ENCODE results near the gene GRIA3.
A peak's percentile ranks its signal among the peaks of the same experiment; 100 is the strongest.

The GRIA3 gene

DNA sequence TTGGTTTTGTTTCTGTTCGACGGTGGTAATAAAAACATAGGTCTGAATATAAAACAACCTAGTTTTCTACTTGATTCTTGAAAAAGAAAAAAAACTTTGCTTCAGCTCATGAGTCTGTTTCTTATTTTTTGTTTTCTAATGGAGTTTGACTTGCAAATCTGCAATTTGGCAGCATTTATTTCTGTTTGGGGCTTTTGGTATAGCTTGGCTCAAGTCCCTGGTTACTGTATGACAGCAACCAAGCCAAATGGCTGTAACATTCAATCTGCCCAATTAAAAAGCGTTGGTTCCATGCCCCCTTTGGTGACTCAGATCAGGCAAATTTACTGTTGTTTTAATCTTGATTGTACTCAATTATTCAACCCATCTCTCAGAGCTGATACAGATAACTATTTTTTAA lies 263.4 kb downstream of the GRIA3 start:
- Histone ChIP-seq H3K56ac (ENCODE audit: low read length) (no peak overlapping the region), H3K9ac (ENCODE audit: low read length) (no peak overlapping the region), H3K79me1 (ENCODE audit: low read length) (no peaks in the 10 kb centered on the region), H2AK5ac (ENCODE audit: low read length) (no peak overlapping the region), H3K36me3 (ENCODE audit: control insufficient read depth, insufficient read depth, low read length) (no peaks in the 10 kb centered on the region), H3K27ac (ENCODE audit: low read depth, low read length) (no peak overlapping the region), H2BK15ac (replicated peaks; ENCODE audit: low read depth) (no peak overlapping the region), H4K8ac (ENCODE audit: low read depth, low read length) (no peak overlapping the region), H4K5ac (ENCODE audit: low read length) (no peak overlapping the region), H3K4me3 (ENCODE audit: low read length) (no peak overlapping the region), H3K23ac (ENCODE audit: low read length) (no peak overlapping the region), H3K79me2 (ENCODE audit: control insufficient read depth, insufficient read depth, low read length) (no peaks in the 10 kb centered on the region), H3K18ac (ENCODE audit: low read length) (no peak overlapping the region), H3K4me1 (ENCODE audit: control insufficient read depth, low read depth, low read length) (no peaks in the 10 kb centered on the region), H2BK5ac (ENCODE audit: low read length) (no peak overlapping the region), H3K4me2 (ENCODE audit: low read length) (no peak overlapping the region), H3K27me3 (ENCODE audit: insufficient read depth, low read length, poor library complexity) (no peaks in the 10 kb centered on the region), H2BK120ac (ENCODE audit: low read depth, low read length) (no peak overlapping the region), H3K4ac (ENCODE audit: low read depth, low read length) (no peak overlapping the region)
- WGBS (ENCODE audit: extremely low coverage, insufficient coverage, low lambda C conversion rate) = no CpG with 5 or more reads among the region's 3 CpGs
- no peak for DNase-seq

DNA sequence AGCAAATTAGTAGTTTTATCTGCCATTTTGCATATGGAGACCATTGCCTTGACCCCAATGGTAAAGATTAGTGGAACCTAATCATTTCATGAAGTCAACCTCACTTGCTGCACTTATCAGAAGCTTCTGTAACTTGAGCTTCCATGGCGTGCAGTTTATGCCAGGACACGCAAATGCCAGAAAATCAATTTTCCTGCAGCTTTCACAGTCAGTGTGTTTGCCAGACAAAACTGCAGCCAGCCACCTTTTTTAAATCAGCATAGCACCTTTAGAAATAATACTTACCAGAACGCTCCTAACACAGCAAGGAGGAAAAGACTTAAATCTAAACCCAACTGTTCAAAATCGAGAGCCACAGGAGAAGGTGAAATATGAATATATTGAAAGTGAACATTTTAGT lies 265.3 kb downstream of the GRIA3 start:
- H2AK5ac ChIP-seq (ENCODE audit: low read length) = no peak overlapping the region
- H3K79me1 ChIP-seq (ENCODE audit: low read length) = no peaks in the 10 kb centered on the region
- H3K4me1 ChIP-seq (ENCODE audit: control insufficient read depth, low read depth, low read length) = no peaks in the 10 kb centered on the region
- H2BK120ac ChIP-seq (ENCODE audit: low read depth, low read length) = no peak overlapping the region
- no peak overlapping the region for H2BK5ac ChIP-seq (ENCODE audit: low read length)
- no peak overlapping the region for H4K5ac ChIP-seq (ENCODE audit: low read length)
- no peak overlapping the region for H2BK15ac ChIP-seq (replicated peaks; ENCODE audit: low read depth)
- H3K27me3 ChIP-seq (ENCODE audit: insufficient read depth, low read length, poor library complexity) = no peaks in the 10 kb centered on the region
- no CpG with 5 or more reads among the region's 4 CpGs for WGBS (ENCODE audit: extremely low coverage, insufficient coverage, low lambda C conversion rate)
- DNase-seq = no peak
- no peak overlapping the region for H3K27ac ChIP-seq (ENCODE audit: low read depth, low read length)
- no peak overlapping the region for H3K4ac ChIP-seq (ENCODE audit: low read depth, low read length)
- H3K56ac ChIP-seq (ENCODE audit: low read length) = no peak overlapping the region
- no peak overlapping the region for H3K9ac ChIP-seq (ENCODE audit: low read length)
- no peak overlapping the region for H4K8ac ChIP-seq (ENCODE audit: low read depth, low read length)
- no peak overlapping the region for H3K23ac ChIP-seq (ENCODE audit: low read length)
- no peaks in the 10 kb centered on the region for H3K79me2 ChIP-seq (ENCODE audit: control insufficient read depth, insufficient read depth, low read length)
- H3K36me3 ChIP-seq (ENCODE audit: control insufficient read depth, insufficient read depth, low read length) = no peaks in the 10 kb centered on the region
- no peak overlapping the region for H3K18ac ChIP-seq (ENCODE audit: low read length)
- H3K4me3 ChIP-seq (ENCODE audit: low read length) = no peak overlapping the region
- no peak overlapping the region for H3K4me2 ChIP-seq (ENCODE audit: low read length)

DNA sequence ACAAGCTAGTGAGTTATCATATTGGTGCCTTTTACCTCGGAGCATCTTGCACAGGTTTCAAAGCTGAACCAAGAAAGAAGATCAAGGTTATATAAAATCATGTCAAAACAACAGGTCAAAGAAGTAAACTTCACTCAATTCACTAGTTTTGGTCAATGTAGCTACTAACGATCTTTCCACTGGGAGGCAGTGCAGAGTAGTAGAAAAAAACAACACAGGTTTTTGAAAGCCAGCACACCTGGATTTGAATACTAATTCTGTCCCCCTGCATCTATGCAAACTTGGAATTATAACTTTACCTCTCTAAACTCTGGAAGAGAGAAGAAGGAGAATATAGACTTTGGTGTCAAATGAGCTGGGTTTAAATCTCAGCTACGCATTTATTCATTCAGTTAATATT lies 266.1 kb downstream of the GRIA3 start:
- no peak overlapping the region for H3K4me2 ChIP-seq (ENCODE audit: low read length)
- H3K4me1 ChIP-seq (ENCODE audit: control insufficient read depth, low read depth, low read length) = no peaks in the 10 kb centered on the region
- H3K27ac ChIP-seq (ENCODE audit: low read depth, low read length) = no peak overlapping the region
- DNase-seq = peak; percentile 6
- no peak overlapping the region for H3K9ac ChIP-seq (ENCODE audit: low read length)
- no peak overlapping the region for H3K4ac ChIP-seq (ENCODE audit: low read depth, low read length)
- WGBS (ENCODE audit: extremely low coverage, insufficient coverage, low lambda C conversion rate) = no CpG with 5 or more reads among the region's 3 CpGs
- H2BK15ac ChIP-seq (replicated peaks; ENCODE audit: low read depth) = no peak overlapping the region
- no peak overlapping the region for H4K8ac ChIP-seq (ENCODE audit: low read depth, low read length)
- no peak overlapping the region for H3K18ac ChIP-seq (ENCODE audit: low read length)
- no peak overlapping the region for H3K56ac ChIP-seq (ENCODE audit: low read length)
- H3K79me1 ChIP-seq (ENCODE audit: low read length) = no peaks in the 10 kb centered on the region
- H3K23ac ChIP-seq (ENCODE audit: low read length) = no peak overlapping the region
- H3K36me3 ChIP-seq (ENCODE audit: control insufficient read depth, insufficient read depth, low read length) = no peaks in the 10 kb centered on the region
- no peak overlapping the region for H2BK120ac ChIP-seq (ENCODE audit: low read depth, low read length)
- no peaks in the 10 kb centered on the region for H3K79me2 ChIP-seq (ENCODE audit: control insufficient read depth, insufficient read depth, low read length)
- no peak overlapping the region for H2BK5ac ChIP-seq (ENCODE audit: low read length)
- no peak overlapping the region for H2AK5ac ChIP-seq (ENCODE audit: low read length)
- no peak overlapping the region for H3K4me3 ChIP-seq (ENCODE audit: low read length)
- no peaks in the 10 kb centered on the region for H3K27me3 ChIP-seq (ENCODE audit: insufficient read depth, low read length, poor library complexity)
- H4K5ac ChIP-seq (ENCODE audit: low read length) = no peak overlapping the region

DNA sequence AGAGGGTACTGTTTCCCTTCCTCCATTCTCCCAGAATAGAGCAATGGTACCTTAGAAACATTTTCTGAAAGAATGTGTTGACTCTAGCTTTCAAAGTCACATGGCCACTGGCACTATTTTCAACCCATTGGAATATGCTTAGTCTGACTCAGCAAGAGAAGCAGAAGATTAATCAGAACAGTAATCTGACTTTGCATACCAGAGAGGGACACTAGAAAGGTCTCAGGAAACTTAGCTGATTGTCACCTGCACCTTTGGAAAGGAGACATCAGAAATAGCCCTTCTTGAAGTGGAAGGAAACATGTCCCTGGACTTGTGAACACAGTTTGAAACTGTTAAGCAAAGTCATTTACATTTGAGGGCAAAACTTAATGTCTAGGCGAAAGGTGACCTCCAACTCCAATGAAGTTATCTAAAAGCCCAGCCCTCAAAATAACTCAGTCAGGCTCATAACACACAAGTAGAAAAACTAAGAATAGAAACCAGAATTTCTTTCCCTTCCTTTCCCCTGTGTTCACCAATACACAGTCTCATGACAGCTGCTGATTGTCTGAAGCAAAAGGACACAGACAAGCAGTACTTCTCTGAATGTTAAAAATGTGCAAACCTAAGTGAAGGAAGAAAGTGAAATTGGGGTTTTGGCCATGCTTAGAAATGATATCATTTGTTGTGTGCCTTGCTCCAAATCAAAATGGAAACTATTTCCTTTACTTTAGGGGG lies 270.8 kb downstream of the GRIA3 start:
- no peaks in the 10 kb centered on the region for H3K79me2 ChIP-seq (ENCODE audit: control insufficient read depth, insufficient read depth, low read length)
- H2BK5ac ChIP-seq (ENCODE audit: low read length) = no peak overlapping the region
- no peak overlapping the region for H3K4me3 ChIP-seq (ENCODE audit: low read length)
- H4K5ac ChIP-seq (ENCODE audit: low read length) = no peak overlapping the region
- no CpG with 5 or more reads among the region's 1 CpG for WGBS (ENCODE audit: extremely low coverage, insufficient coverage, low lambda C conversion rate)
- no peak overlapping the region for H2AK5ac ChIP-seq (ENCODE audit: low read length)
- no peak overlapping the region for H4K8ac ChIP-seq (ENCODE audit: low read depth, low read length)
- no peak overlapping the region for H3K27ac ChIP-seq (ENCODE audit: low read depth, low read length)
- H2BK15ac ChIP-seq (replicated peaks; ENCODE audit: low read depth) = no peak overlapping the region
- no peak overlapping the region for H3K4me2 ChIP-seq (ENCODE audit: low read length)
- H3K36me3 ChIP-seq (ENCODE audit: control insufficient read depth, insufficient read depth, low read length) = no peaks in the 10 kb centered on the region
- no peak for DNase-seq
- H2BK120ac ChIP-seq (ENCODE audit: low read depth, low read length) = no peak overlapping the region
- no peak overlapping the region for H3K23ac ChIP-seq (ENCODE audit: low read length)
- H3K27me3 ChIP-seq (ENCODE audit: insufficient read depth, low read length, poor library complexity) = no peaks in the 10 kb centered on the region
- H3K9ac ChIP-seq (ENCODE audit: low read length) = no peak overlapping the region
- no peak overlapping the region for H3K56ac ChIP-seq (ENCODE audit: low read length)
- no peak overlapping the region for H3K18ac ChIP-seq (ENCODE audit: low read length)
- no peak overlapping the region for H3K4ac ChIP-seq (ENCODE audit: low read depth, low read length)
- H3K79me1 ChIP-seq (ENCODE audit: low read length) = no peaks in the 10 kb centered on the region
- no peaks in the 10 kb centered on the region for H3K4me1 ChIP-seq (ENCODE audit: control insufficient read depth, low read depth, low read length)

DNA sequence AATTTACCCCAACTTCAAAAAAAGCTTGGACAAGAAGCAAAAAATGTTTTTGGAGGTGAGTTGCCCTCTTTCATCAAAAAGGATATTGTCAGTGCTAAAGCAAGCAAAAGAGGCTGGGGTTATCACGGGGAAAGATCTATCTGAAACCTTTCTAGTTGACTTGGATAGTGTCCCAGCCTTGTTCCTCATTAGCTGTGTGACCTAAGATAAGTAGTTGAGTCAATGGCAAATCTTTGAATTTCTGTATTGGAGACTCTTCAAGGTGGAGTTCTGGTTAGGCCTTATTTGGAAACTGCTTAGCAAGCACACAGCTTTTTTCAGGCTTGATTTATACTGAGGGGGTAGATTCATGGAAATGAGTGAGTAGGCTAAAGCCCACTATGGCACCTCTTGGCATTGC lies 271.6 kb downstream of the GRIA3 start:
- no peak overlapping the region for H3K4me3 ChIP-seq (ENCODE audit: low read length)
- no peak overlapping the region for H3K56ac ChIP-seq (ENCODE audit: low read length)
- no peak overlapping the region for H2BK5ac ChIP-seq (ENCODE audit: low read length)
- H3K18ac ChIP-seq (ENCODE audit: low read length) = no peak overlapping the region
- no peak overlapping the region for H4K8ac ChIP-seq (ENCODE audit: low read depth, low read length)
- no peak for DNase-seq
- H2BK120ac ChIP-seq (ENCODE audit: low read depth, low read length) = no peak overlapping the region
- no peaks in the 10 kb centered on the region for H3K4me1 ChIP-seq (ENCODE audit: control insufficient read depth, low read depth, low read length)
- H3K36me3 ChIP-seq (ENCODE audit: control insufficient read depth, insufficient read depth, low read length) = no peaks in the 10 kb centered on the region
- no peak overlapping the region for H4K5ac ChIP-seq (ENCODE audit: low read length)
- H3K79me2 ChIP-seq (ENCODE audit: control insufficient read depth, insufficient read depth, low read length) = no peaks in the 10 kb centered on the region
- no peak overlapping the region for H2AK5ac ChIP-seq (ENCODE audit: low read length)
- H3K27me3 ChIP-seq (ENCODE audit: insufficient read depth, low read length, poor library complexity) = no peaks in the 10 kb centered on the region
- H3K23ac ChIP-seq (ENCODE audit: low read length) = no peak overlapping the region
- no peak overlapping the region for H2BK15ac ChIP-seq (replicated peaks; ENCODE audit: low read depth)
- no peaks in the 10 kb centered on the region for H3K79me1 ChIP-seq (ENCODE audit: low read length)
- H3K9ac ChIP-seq (ENCODE audit: low read length) = no peak overlapping the region
- H3K4ac ChIP-seq (ENCODE audit: low read depth, low read length) = no peak overlapping the region
- no peak overlapping the region for H3K4me2 ChIP-seq (ENCODE audit: low read length)
- H3K27ac ChIP-seq (ENCODE audit: low read depth, low read length) = no peak overlapping the region
- no CpG with 5 or more reads among the region's 1 CpG for WGBS (ENCODE audit: extremely low coverage, insufficient coverage, low lambda C conversion rate)

DNA sequence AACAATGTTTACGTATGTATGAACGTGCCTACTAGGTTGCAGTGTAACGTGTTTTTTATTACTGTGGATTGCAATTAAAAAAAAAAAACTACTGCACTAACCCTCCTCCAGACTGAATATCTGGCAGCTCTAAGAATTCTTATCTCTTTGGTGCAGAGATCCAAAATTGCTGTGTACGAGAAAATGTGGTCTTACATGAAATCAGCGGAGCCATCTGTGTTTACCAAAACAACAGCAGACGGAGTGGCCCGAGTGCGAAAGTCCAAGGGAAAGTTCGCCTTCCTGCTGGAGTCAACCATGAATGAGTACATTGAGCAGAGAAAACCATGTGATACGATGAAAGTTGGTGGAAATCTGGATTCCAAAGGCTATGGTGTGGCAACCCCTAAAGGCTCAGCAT lies 280.6 kb downstream of the GRIA3 start:
- Histone ChIP-seq H2BK5ac (ENCODE audit: low read length) (no peak overlapping the region), H3K27me3 (ENCODE audit: insufficient read depth, low read length, poor library complexity) (no peaks in the 10 kb centered on the region), H3K4ac (ENCODE audit: low read depth, low read length) (no peak overlapping the region), H3K4me1 (ENCODE audit: control insufficient read depth, low read depth, low read length) (no peaks in the 10 kb centered on the region), H2AK5ac (ENCODE audit: low read length) (no peak overlapping the region), H3K79me2 (ENCODE audit: control insufficient read depth, insufficient read depth, low read length) (no peaks in the 10 kb centered on the region), H4K5ac (ENCODE audit: low read length) (no peak overlapping the region), H2BK120ac (ENCODE audit: low read depth, low read length) (no peak overlapping the region), H3K56ac (ENCODE audit: low read length) (no peak overlapping the region), H3K27ac (ENCODE audit: low read depth, low read length) (no peak overlapping the region), H3K36me3 (ENCODE audit: control insufficient read depth, insufficient read depth, low read length) (no peaks in the 10 kb centered on the region), H3K9ac (ENCODE audit: low read length) (no peak overlapping the region), H3K4me2 (ENCODE audit: low read length) (no peak overlapping the region), H4K8ac (ENCODE audit: low read depth, low read length) (no peak overlapping the region), H3K79me1 (ENCODE audit: low read length) (no peaks in the 10 kb centered on the region), H3K4me3 (ENCODE audit: low read length) (no peak overlapping the region), H2BK15ac (replicated peaks; ENCODE audit: low read depth) (no peak overlapping the region), H3K23ac (ENCODE audit: low read length) (no peak overlapping the region), H3K18ac (ENCODE audit: low read length) (no peak overlapping the region)
- no CpG with 5 or more reads among the region's 10 CpGs for whole genome bisulfite sequencing (ENCODE audit: extremely low coverage, insufficient coverage, low lambda C conversion rate)
- no peak for DNase-seq

Measured in mesendoderm (in vitro differentiated cells).